Head of caudate nucleus (tissue), 42 donors: ENCODE results near the gene ARHGAP35.
"Not testable (repeated sequence)": the region's sequence is repeated elsewhere in the genome, so short reads cannot be mapped to it uniquely, and the experiment has no call there.

ENCODE experiments used
- DNase-seq, 42 donors: peaks; one replicate each; pipeline versions ENCODE4 v3.0.0 to v3.0.0-alpha.2; 2020 to 2021; ENCODE audit warnings: mixed read lengths in 7 of 42
- intact Hi-C: fragments of 100-400 bp; cut with DNase I; formaldehyde crosslinking; loops from one replicate; pipeline ENCODE4 v1.15.0; 2022

The ARHGAP35 gene

DNA sequence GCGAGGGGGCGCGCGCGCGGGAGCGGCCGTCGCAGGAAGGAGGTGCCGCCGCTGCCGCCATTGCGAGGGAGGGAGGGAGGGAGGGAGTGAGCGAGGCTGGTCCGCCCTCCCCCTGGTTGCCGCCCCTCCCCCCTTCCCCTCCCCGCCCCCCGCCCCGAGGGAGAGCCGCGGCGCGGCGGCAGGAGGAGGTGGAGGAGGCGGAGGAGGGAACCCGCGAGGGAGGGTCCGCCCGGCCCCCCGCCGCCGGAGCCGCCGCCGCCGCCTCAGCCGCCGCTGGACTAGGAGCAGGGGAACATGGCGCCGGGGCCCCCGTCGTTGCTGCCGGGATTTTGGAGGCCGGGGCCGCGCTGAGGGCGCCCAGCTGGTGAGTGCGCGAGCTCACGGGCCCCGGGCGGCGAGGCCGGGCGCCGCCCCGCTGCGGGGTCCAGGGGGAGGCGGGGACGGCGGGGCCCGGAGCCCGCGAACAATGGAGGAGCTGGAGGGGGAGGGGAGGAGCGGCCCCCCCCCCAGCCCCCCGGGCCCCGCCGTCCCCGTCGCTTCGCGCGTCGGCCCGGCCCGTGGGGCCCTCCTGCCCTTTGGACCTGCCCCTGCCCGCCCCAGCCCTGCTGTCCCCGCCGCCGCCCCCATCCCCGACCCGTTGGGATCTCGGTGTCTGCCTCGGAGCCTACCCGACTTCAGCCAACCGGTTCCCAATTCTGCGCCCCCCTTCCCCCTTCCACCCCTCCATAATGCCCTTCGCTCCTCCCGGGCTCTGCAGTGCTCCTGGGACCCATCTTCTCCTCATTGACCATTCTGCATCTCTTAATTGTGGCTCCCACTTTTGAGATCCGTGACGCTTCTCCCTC, at the start of gene ARHGAP35:
Gene ARHGAP35 (plus strand): TSS at position 152 of the 845 bp plus-strand sequence. CDS start 57,679 bp downstream, outside the sequence.
- intact Hi-C loops, result loop anchor here (5.0 to 10.0 kb wide), 2 partner anchors 61 to 274 kb away; partner anchors contain the start of gene SAE1
- peak in 21 of 42 donors; percentile 9 to 81 (median 42) for DNase-seq

GRCh38 chr19:46812977-46813838, 47.6 kb upstream of the ARHGAP35 start:
- intact Hi-C loops, result no loop called here
- DNase-seq, result no peak

DNA sequence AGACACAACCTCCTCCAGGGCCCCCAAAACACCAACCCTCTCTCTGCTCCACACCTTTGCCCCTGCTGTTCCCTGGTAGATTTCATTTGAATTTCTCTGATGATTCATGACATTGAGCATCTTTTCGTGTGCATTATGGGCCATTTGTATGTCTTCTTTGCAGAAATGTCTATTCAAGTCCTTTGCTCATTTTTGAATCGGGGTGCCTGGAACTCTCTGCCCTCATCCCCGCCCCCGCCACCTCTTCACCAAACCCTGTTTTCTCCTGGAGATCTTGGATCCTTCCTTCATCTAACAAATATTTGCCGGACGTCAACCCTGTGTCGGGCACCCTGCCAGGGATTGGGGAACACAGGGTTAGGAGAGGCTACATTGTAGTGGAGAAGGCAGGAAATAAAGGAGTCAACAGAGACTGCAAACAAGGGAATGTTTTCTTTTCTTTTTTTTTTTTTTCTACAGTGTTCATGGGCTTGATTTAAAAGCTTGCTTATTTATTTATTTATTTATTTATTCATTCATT, 46.9 kb upstream of the ARHGAP35 start:
- intact Hi-C loops, result no loop called here
- peak in 6 of 42 donors; percentile 8 to 45 (median 24) for DNase-seq

DNA sequence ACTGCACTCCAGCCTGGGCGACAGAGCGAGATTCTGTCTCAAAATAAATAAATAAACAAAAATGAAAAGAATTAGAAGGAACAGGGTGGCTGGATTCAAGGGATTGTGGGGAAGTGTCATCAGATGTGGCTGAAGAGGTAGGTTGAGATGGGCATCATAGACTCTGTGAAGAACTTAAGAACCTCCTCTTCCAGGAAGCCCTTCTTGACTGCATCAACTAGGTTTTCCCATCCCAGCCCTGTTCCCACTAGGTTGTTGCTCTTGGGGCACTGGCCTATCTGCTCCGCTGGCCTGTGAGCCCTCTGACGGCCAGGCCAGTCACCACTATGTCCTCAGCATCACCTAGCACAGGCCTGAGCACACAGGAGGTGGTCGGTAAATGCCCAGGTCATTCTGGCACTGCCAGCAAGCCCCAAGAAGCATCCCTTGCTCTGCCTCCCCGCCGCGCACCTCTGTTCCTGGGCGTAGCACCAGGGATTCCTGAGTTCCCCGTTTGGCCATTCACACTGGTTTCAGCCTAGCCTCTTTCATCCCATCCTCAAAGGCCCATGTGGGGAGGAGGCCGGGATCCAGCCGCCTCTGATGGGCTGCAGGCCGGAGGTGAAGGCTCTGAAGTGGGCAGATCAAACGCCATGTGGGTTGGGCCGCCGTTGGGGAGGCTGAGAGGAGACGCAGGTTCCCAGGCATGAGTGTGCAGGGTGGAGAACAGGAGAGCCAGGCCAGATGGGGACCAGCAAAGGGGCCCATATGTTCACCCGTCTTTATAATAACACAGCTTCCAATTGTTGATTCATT, 44.8 kb upstream of the ARHGAP35 start:
- intact Hi-C loops, result no loop called here

GRCh38 chr19:46818812-46819211, 42.0 kb upstream of the ARHGAP35 start:
- DNase-seq, result no peak
- intact Hi-C loops, result no loop called here

More for the DNA sequence above, 44.8 kb upstream of the ARHGAP35 start:
- no peak for DNase-seq

DNA sequence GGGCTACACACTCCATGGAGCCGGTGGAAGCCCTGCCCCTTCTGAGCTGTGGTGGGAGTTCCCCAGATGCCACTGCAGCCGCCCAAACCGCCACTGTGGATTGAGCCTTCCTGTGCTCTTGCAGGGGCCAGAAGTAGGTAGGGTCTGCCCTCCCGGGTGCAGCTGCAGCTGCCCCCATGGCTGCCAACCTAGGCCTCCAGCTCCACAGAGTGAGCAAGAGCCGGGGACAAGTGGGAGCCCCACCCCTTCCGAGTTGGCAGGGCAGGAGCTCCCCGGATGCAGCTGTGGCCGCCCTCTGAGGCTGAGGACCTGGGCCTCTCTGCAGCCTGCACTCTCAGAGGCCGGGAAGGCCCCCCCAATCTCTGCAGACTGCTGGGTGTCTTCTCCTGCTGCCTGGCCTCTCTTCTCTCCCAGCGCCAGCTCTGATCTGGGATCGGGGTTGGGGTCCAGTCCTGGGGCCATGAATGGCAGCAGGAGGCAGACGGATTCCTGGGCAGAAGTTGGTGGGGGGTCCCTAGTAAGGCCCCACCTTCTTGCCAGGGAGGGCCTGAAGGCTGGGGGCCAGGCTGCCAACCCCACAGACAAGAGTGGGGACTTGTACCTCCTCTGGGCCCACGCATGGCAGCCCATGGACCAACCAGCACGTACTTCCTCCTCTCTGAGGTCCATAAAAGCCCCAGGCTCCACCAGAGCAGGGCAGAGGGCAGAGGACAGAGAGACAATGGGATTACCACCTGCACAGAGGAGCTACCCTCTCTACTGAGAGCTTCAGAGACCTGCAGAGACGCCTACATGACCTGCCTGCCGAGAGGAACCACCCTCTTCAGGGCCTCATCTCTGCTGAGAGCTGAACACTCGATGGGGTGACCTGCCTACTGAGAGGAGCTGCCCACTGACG, 39.0 kb upstream of the ARHGAP35 start:
- DNase-seq, result peak in 1 of 42 donors; percentile 15
- intact Hi-C loops, result no loop called here

GRCh38 chr19:46822410-46822787, 38.4 kb upstream of the ARHGAP35 start:
- intact Hi-C loops, DNase-seq: not testable (repeated sequence)

DNA sequence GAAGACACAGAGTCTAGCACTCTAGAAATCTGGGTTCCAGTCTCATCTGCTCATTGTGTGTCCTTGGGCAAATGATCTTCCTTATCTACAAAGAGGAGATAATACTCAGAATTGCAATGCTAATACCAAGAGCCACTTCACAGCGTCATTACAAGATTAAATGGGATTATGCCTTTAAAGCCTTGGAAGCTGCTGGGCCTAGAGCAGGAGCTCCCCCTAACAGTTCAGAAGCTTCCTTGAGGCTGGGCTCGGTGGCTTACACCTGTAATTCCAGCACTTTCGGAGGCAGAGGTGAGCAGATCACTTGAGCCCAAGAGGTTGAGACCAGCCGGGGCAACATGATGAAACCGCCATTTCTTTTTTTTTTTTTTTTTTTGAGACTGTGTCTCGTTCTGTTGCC, 37.7 kb upstream of the ARHGAP35 start:
- no peak for DNase-seq
- intact Hi-C loops, result no loop called here

DNA sequence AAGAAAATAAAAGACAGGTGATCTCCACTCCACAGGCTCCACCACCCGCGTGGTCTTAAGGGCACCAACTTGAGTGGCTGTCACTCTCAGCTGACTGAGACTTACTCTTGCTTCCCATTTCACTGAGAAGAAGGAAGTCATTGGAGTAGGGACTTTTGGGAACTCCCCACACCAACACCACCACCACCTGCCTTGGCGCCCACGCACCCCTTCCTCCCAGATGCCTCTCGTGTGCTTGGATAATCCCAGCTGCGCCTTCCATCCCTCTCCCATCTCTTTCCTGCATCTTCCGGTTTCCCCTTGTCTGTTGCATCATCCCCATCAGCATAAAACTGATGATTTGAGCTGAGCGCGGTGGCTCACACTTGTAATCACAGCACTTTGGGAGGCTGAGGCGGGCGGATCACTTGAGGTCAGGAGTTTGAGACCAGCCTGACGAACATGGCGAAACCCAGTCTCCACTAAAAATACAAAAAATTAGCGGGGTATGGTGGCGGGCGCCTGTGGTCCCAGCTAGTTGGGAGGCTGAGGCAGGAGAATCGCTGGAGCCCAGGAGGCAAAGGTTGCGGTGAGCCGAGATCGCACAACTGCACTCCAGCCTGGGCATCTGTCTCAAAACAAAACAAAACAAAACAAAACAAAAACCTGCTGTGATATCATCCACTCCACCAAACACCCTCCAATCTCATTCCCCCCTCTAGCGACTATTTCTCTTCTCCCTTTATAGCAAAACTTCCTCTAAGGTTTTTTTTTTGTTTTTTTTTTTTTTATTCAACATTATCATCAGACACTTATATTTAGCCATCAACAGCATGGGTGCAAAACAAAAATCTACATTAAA, 35.7 kb upstream of the ARHGAP35 start:
- peak in 10 of 42 donors; percentile 4 to 47 (median 21) for DNase-seq
- intact Hi-C loops, result no loop called here

GRCh38 chr19:46825731-46826055, 35.1 kb upstream of the ARHGAP35 start:
- intact Hi-C loops, result no loop called here
- DNase-seq, result no peak

GRCh38 chr19:46828484-46828883, 32.3 kb upstream of the ARHGAP35 start:
- no peak for DNase-seq
- intact Hi-C loops, result no loop called here

GRCh38 chr19:46830864-46831263, 29.9 kb upstream of the ARHGAP35 start:
- no peak for DNase-seq
- intact Hi-C loops, result no loop called here

DNA sequence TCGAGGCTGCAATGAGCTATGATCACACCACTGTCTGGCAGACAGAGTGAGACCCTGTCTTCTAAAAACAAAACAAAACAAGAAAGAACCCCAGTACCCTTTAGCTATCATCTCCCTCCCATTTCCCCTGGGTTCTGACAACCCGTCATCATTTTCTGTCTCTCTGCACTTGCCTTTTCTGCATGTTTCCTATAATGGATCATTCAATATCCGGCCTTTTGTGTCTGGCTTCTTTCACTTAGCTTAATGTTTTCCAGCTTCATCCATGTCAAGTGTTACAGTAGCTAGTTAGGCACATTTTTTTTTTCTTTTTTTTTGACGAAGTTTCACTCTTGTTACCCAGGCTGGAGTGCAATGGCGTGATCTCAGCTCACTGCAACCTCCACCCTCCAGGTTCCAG, 26.7 kb upstream of the ARHGAP35 start:
- intact Hi-C loops, result no loop called here
- no peak for DNase-seq

GRCh38 chr19:46834984-46835383, 25.8 kb upstream of the ARHGAP35 start:
- no peak for DNase-seq
- intact Hi-C loops, result no loop called here

GRCh38 chr19:46838160-46838559, 22.6 kb upstream of the ARHGAP35 start:
- intact Hi-C loops, result loop anchor here (2.0 kb wide), 1 partner anchor 83 kb away; no protein-coding TSS in a partner anchor
- no peak for DNase-seq

GRCh38 chr19:46839752-46840497, 20.9 kb upstream of the ARHGAP35 start:
- DNase-seq, result no peak
- intact Hi-C loops, result loop anchor here (2.0 kb wide), 1 partner anchor 85 kb away; no protein-coding TSS in a partner anchor
